HEK293 (cell line): ENCODE measurements around the gene BBX.
A peak's percentile ranks its signal among the peaks of the same experiment; 100 is the strongest.

Experiments
- CTCF ChIA-PET: fragments of 350-600 bp; formaldehyde crosslinking; extraction: SDS; loops from one replicate; lab custom pipeline; 2021; ENCODE audit warnings: antibody characterized with exemption; lab: Yijun Ruan, JAX
- POLR2A ChIA-PET: fragments of 300-600 bp; formaldehyde crosslinking; extraction: SDS; loops from one replicate; lab custom pipeline; 2020; ENCODE audit warnings: antibody characterized with exemption, inconsistent platforms; lab: Yijun Ruan, JAX
- H3K27ac ChIP-seq: fragments of 200-500 bp; sonication (Bioruptor generic); 2 replicates; pipeline ENCODE4 v1.5.1; 2014; ENCODE audit warnings: low read depth, low read length, control low read depth, inconsistent platforms; ENCODE audit errors: extremely low read depth
- H3K36me3 ChIP-seq, 2 experiments: fragments of 200-500 bp in 1 of 2; sonication (Bioruptor generic) in 1 of 2; 1 replicate in 1 of 2; 2 replicates in 1 of 2; pipeline ENCODE4 v1.5.1; 2014 to 2017; ENCODE audit warnings: inconsistent platforms in 2 of 2, low read length in 2 of 2; ENCODE audit not compliant: control insufficient read depth in 2 of 2, insufficient read depth in 1 of 2
- H3K4me1 ChIP-seq: fragments of 200-500 bp; sonication (Bioruptor generic); 2 replicates; pipeline ENCODE4 v1.5.1; 2014; ENCODE audit warnings: mild to moderate bottlenecking, low read length, inconsistent platforms; ENCODE audit not compliant: control insufficient read depth, insufficient read depth
- H3K4me3 ChIP-seq: 2 replicates; pipeline ENCODE4 v1.5.1; 2011; ENCODE audit warnings: low read depth, mild to moderate bottlenecking, control low read depth, low read length, moderate library complexity
- H3K9me3 ChIP-seq: fragments of 200-500 bp; sonication (Bioruptor generic); 2 replicates; pipeline ENCODE4 v1.5.1; 2014; ENCODE audit warnings: low read depth, low read length, inconsistent platforms; ENCODE audit not compliant: control insufficient read depth, insufficient read depth
- BCL11A ChIP-seq: fragments of 450-650 bp; formaldehyde crosslinking; IDR thresholded peaks from 2 replicates; pipeline ENCODE4 v1.5.1; 2016; ENCODE audit warnings: low read depth, missing biosample characterization, missing genetic modification characterization
- CTCF ChIP-seq: fragments of 450-650 bp; formaldehyde crosslinking; IDR thresholded peaks from 2 replicates; pipeline ENCODE4 v1.5.1; 2016; ENCODE audit warnings: missing biosample characterization, missing genetic modification characterization
- FEZF1 ChIP-seq: fragments of 450-650 bp; formaldehyde crosslinking; IDR thresholded peaks from 2 replicates; pipeline ENCODE4 v1.5.1; 2016; ENCODE audit warnings: missing biosample characterization, missing genetic modification characterization
- HOXC10 ChIP-seq: sonication (generic); formaldehyde crosslinking; IDR thresholded peaks from 2 replicates; pipeline ENCODE4 v1.8.1; 2023; ENCODE audit warnings: mild to moderate bottlenecking, missing genetic modification reagents
- IKZF3 ChIP-seq: fragments of 450-650 bp; IDR thresholded peaks from 2 replicates; pipeline ENCODE4 v1.5.0; 2018; ENCODE audit warnings: missing biosample characterization, mild to moderate bottlenecking, missing genetic modification characterization, moderate library complexity
- OSR2 ChIP-seq: fragments of 450-650 bp; formaldehyde crosslinking; IDR thresholded peaks from 2 replicates; pipeline ENCODE4 v1.5.1; 2016; ENCODE audit warnings: missing biosample characterization, missing genetic modification characterization
- PRDM6 ChIP-seq: fragments of 450-650 bp; formaldehyde crosslinking; IDR thresholded peaks from 2 replicates; pipeline ENCODE4 v1.5.1; 2017; ENCODE audit warnings: missing biosample characterization, missing genetic modification characterization
- SCRT1 ChIP-seq: fragments of 450-650 bp; formaldehyde crosslinking; IDR thresholded peaks from 2 replicates; pipeline ENCODE4 v1.5.1; 2016; ENCODE audit warnings: missing biosample characterization, missing genetic modification characterization, borderline replicate concordance
- SCRT2 ChIP-seq: fragments of 450-650 bp; formaldehyde crosslinking; IDR thresholded peaks from 2 replicates; pipeline ENCODE4 v1.5.1; 2016; ENCODE audit warnings: missing biosample characterization, missing genetic modification characterization
- SP2 ChIP-seq: fragments of 450-650 bp; formaldehyde crosslinking; IDR thresholded peaks from 2 replicates; pipeline ENCODE4 v1.5.1; 2016; ENCODE audit warnings: missing biosample characterization, missing genetic modification characterization
- ZNF138 ChIP-seq: fragments of 450-650 bp; formaldehyde crosslinking; IDR thresholded peaks from 2 replicates; pipeline ENCODE4 v1.5.1; 2016; ENCODE audit warnings: missing biosample characterization, missing genetic modification characterization, borderline replicate concordance
- ZNF16 ChIP-seq: fragments of 450-650 bp; formaldehyde crosslinking; IDR thresholded peaks from 2 replicates; pipeline ENCODE4 v1.5.1; 2016; ENCODE audit warnings: low read depth, missing biosample characterization, missing genetic modification characterization
- ZNF302 ChIP-seq: fragments of 450-650 bp; formaldehyde crosslinking; IDR thresholded peaks from 2 replicates; pipeline ENCODE4 v1.5.1; 2016; ENCODE audit warnings: missing biosample characterization, missing genetic modification characterization, low read depth
- ZNF37A ChIP-seq: fragments of 450-650 bp; IDR thresholded peaks from 2 replicates; pipeline ENCODE4 v1.5.1; 2018; ENCODE audit warnings: missing biosample characterization, missing genetic modification characterization
- ZNF555 ChIP-seq: fragments of 450-650 bp; formaldehyde crosslinking; conservative IDR thresholded peaks from 2 replicates; pipeline ENCODE4 v1.5.1; 2017; ENCODE audit warnings: missing biosample characterization, mild to moderate bottlenecking, missing genetic modification characterization, inconsistent platforms
- ZNF626 ChIP-seq: fragments of 450-650 bp; sonication (Bioruptor Pico); formaldehyde crosslinking; IDR thresholded peaks from 2 replicates; pipeline ENCODE4 v1.5.1; 2018; ENCODE audit warnings: missing biosample characterization, missing genetic modification characterization, inconsistent platforms
- ZNF639 ChIP-seq: fragments of 450-650 bp; formaldehyde crosslinking; IDR thresholded peaks from 2 replicates; pipeline ENCODE4 v1.5.1; 2016; ENCODE audit warnings: missing biosample characterization, missing genetic modification characterization

BBX gene

GRCh38 chr3:107555359-107555758 lies 32.6 kb downstream of the BBX start:
- H3K4me3 ChIP-seq, result no peak overlapping the region
- ChIA-PET CTCF (no interaction called here), POLR2A (no interaction called here)
- TF ChIP-seq ZNF555 (tag by site-specific recombination), result no peak
- TF ChIP-seq IKZF3 (tag by site-specific recombination), result no peak
- no peak for TF ChIP-seq BCL11A (tag by site-specific recombination)
- TF ChIP-seq HOXC10 (CRISPR knock-in tag), result no peak
- TF ChIP-seq CTCF (tag by site-specific recombination), result no peak
- no peak for TF ChIP-seq OSR2 (tag by site-specific recombination)
- no peak overlapping the region for H3K27ac ChIP-seq
- no peaks in the 10 kb centered on the region for H3K9me3 ChIP-seq
- H3K36me3 ChIP-seq, result no peaks in the 10 kb centered on the region
- H3K4me1 ChIP-seq, result no peaks in the 10 kb centered on the region

- ChIA-PET POLR2A (no interaction called here), CTCF (interaction anchor here (0.6 kb wide), 2 partner anchors 16 to 651 kb away, joined by 3 to 5 read pairs; no protein-coding TSS in a partner anchor)
- H3K4me3 ChIP-seq, result no peak overlapping the region
- H3K36me3 ChIP-seq, result no peaks in the 10 kb centered on the region
- TF ChIP-seq ZNF16 (tag by site-specific recombination), result no peak
- no peaks in the 10 kb centered on the region for H3K9me3 ChIP-seq
- H3K4me1 ChIP-seq, result peaks cover 2% of the 10 kb centered on the region; the same call in 1 of the 2 replicates
- no peak overlapping the region for H3K27ac ChIP-seq
Observed at GRCh38 chr3:107557743-107558142, 35.0 kb downstream of the BBX start.

GRCh38 chr3:107560166-107560565 lies 37.4 kb downstream of the BBX start:
- CTCF ChIA-PET, result no interaction called here
- H3K27ac ChIP-seq, result no peak overlapping the region
- TF ChIP-seq OSR2 (tag by site-specific recombination), result no peak
- H3K36me3 ChIP-seq, result no peaks in the 10 kb centered on the region
- H3K4me3 ChIP-seq, result no peak overlapping the region
- POLR2A ChIA-PET, result no interaction called here
- H3K4me1 ChIP-seq, result peaks cover 2% of the 10 kb centered on the region; the same call in 1 of the 2 replicates
- no peaks in the 10 kb centered on the region for H3K9me3 ChIP-seq

- no peaks in the 10 kb centered on the region; a peak in 1 of 3 replicates for H3K36me3 ChIP-seq
- CTCF ChIA-PET, result no interaction called here
Observed at GRCh38 chr3:107561980-107562379, 39.2 kb downstream of the BBX start.

More at GRCh38 chr3:107561980-107562379, 39.2 kb downstream of the BBX start:
- no peak overlapping the region for H3K27ac ChIP-seq
- H3K9me3 ChIP-seq, result no peaks in the 10 kb centered on the region
- POLR2A ChIA-PET, result no interaction called here
- no peak overlapping the region for H3K4me3 ChIP-seq
- TF ChIP-seq ZNF626 (no peak), ZNF37A (tag by site-specific recombination) (no peak), FEZF1 (tag by site-specific recombination) (no peak), SP2 (tag by site-specific recombination) (no peak), SCRT1 (tag by site-specific recombination) (peak; percentile 39; the same call in 1 of the 2 replicates), PRDM6 (tag by site-specific recombination) (0 out of 2 replicates have a peak, but pooled peaks have one; percentile 28), ZNF639 (tag by site-specific recombination) (no peak), ZNF302 (tag by site-specific recombination) (no peak), ZNF138 (tag by site-specific recombination) (no peak), SCRT2 (tag by site-specific recombination) (peak; percentile 82)
- peaks cover 2% of the 10 kb centered on the region; the same call in 1 of the 2 replicates for H3K4me1 ChIP-seq
